Vagina (tissue), 2 donors: ENCODE data around the gene FBXO5. TPM values are rescaled to one million over a fixed set of nuclear protein-coding genes. Genes with fewer than 3 reads are reported as not detected.
"Not testable (repeated sequence)": the region's sequence is repeated elsewhere in the genome, so short reads cannot be mapped to it uniquely, and the experiment has no call there.

Experiments used
- DNase-seq, 2 donors: peaks; one replicate each; pipeline ENCODE4 v3.0.0-alpha.2; 2017; ENCODE audit errors: extremely low spot score in 2 of 2
- H3K27ac ChIP-seq: fragments of 200-600 bp; sonication (generic); one replicate; pipeline ENCODE4 v1.5.1; 2019
- H3K27me3 ChIP-seq: fragments of 200-600 bp; sonication (generic); one replicate; pipeline ENCODE4 v1.5.1; 2019
- H3K36me3 ChIP-seq, 2 donors: fragments of 200-600 bp; sonication (generic); one replicate each; pipeline ENCODE4 v1.5.1; 2017 to 2019
- H3K4me1 ChIP-seq: fragments of 200-600 bp; sonication (generic); one replicate; pipeline ENCODE4 v1.5.1; 2019
- H3K4me3 ChIP-seq, 2 donors: fragments of 200-600 bp; sonication (generic); 1 replicate in 1 of 2; 2 replicates in 1 of 2; pipeline ENCODE4 v1.5.1; 2016 to 2019
- H3K9me3 ChIP-seq: fragments of 200-600 bp; sonication (generic); one replicate; pipeline ENCODE4 v1.5.1; 2019
- CTCF ChIP-seq, 3 experiments: fragments of 450-650 bp in 2 of 3; fragments of 200-600 bp in 1 of 3; sonication (generic) in 1 of 3; IDR thresholded peaks; one replicate each; pipeline ENCODE4 v1.5.1; 2017 to 2019; ENCODE audit warnings: antibody characterized with exemption in 3 of 3, mild to moderate bottlenecking in 2 of 3, moderate library complexity in 2 of 3
- POLR2A ChIP-seq, 2 donors: fragments of 450-650 bp; IDR thresholded peaks; one replicate each; pipeline ENCODE4 v1.6.1; 2017; ENCODE audit warnings: antibody characterized with exemption in 2 of 2, mild to moderate bottlenecking in 2 of 2, moderate library complexity in 2 of 2
- POLR2AphosphoS5 ChIP-seq, 2 donors: sonication (generic); formaldehyde crosslinking; IDR thresholded peaks; one replicate each; pipeline ENCODE4 v1.9.0; 2017; ENCODE audit warnings: antibody characterized with exemption in 2 of 2, mild to moderate bottlenecking in 2 of 2, low read depth in 1 of 2; ENCODE audit not compliant: insufficient read depth in 1 of 2
- intact Hi-C: fragments of 100-400 bp; cut with DNase I; formaldehyde crosslinking; loops from one replicate; pipeline ENCODE4 v1.15.1; 2023
- total RNA-seq: library from RNA; depleted of rRNA; stranded (reverse); fragments of >200 nt; gene quantifications from one replicate; pipeline ENCODE4 v1.2.3, GENCODE V29; 2016

Gene FBXO5
- total RNA-seq, 1 donor from 2014 or later: 4.2 TPM

DNA sequence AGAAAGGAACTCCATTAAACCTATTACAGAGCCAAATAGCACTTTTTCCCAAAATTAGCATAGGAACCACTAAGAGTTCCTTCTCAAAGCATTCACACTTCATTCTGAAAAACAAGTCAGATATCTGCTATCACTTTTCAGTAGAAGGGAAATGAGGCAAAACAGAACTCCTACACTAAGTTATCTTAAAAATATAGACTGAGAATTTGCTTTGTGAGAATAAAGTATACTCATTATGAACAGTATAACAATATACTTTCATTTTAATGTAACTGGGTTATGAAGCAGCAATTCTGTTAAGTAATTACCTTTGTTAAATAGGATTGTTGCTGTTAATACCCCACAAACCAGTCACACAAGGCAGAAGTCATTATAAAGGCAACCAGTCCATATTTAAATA lies 11.0 kb upstream of the FBXO5 start:
- no peaks in the 10 kb centered on the region for H3K27me3 ChIP-seq
- no peaks in the 10 kb centered on the region for H3K9me3 ChIP-seq
- peaks cover 12% of the 10 kb centered on the region for H3K4me1 ChIP-seq
- TF ChIP-seq POLR2A (IDR thresholded peaks at IDR 0.05) (no peak), POLR2AphosphoS5 (IDR thresholded peaks at IDR 0.05; ENCODE audit: insufficient read depth in 1 of 2, low read depth in 1 of 2) (no peak), CTCF (IDR thresholded peaks at IDR 0.05) (no peak)
- intact Hi-C loops: no loop called here
- no peak for DNase-seq
- H3K4me3 ChIP-seq: no peak overlapping the region
- H3K36me3 ChIP-seq: peaks cover 0 to 49% of the 10 kb centered on the region in 2 donors
- no peak overlapping the region for H3K27ac ChIP-seq

GRCh38 chr6:152993431-152993830 lies 10.6 kb upstream of the FBXO5 start:
- TF ChIP-seq POLR2AphosphoS5 (IDR thresholded peaks at IDR 0.05; ENCODE audit: insufficient read depth in 1 of 2, low read depth in 1 of 2) (no peak), POLR2A (IDR thresholded peaks at IDR 0.05) (no peak), CTCF (IDR thresholded peaks at IDR 0.05) (no peak)
- intact Hi-C loops: no loop called here
- peaks cover 0 to 49% of the 10 kb centered on the region in 2 donors for H3K36me3 ChIP-seq
- no peaks in the 10 kb centered on the region for H3K27me3 ChIP-seq
- no peak overlapping the region for H3K4me3 ChIP-seq
- no peak overlapping the region for H3K27ac ChIP-seq
- peaks cover 12% of the 10 kb centered on the region for H3K4me1 ChIP-seq
- H3K9me3 ChIP-seq: no peaks in the 10 kb centered on the region
- no peak for DNase-seq

DNA sequence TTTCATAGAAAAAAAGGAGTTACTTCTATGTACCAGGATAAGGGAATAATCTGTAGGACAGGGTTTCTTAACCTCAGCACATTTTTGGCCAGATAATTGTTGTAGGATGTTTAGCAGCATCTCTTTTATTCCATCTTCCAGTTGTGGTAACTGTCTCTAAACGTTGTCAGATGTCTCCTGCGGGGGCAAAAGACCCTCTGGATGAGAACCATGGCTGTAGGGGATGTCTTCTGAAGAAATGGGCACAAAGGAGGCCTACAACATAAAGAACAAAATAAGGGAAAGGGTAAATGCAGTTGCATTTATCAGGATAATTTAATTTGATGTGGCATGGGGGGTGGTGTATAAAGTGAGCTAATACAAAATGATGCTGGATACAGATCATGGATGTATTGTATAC lies 4.1 kb upstream of the FBXO5 start:
- Histone ChIP-seq H3K27ac (no peak overlapping the region), H3K9me3 (no peaks in the 10 kb centered on the region), H3K4me1 (peaks cover 23% of the 10 kb centered on the region), H3K36me3 (peaks cover 0 to 15% of the 10 kb centered on the region in 2 donors), H3K27me3 (no peaks in the 10 kb centered on the region), H3K4me3 (no peak overlapping the region)
- no peak for DNase-seq
- intact Hi-C loops: no loop called here
- TF ChIP-seq CTCF (IDR thresholded peaks at IDR 0.05) (no peak), POLR2AphosphoS5 (IDR thresholded peaks at IDR 0.05; ENCODE audit: insufficient read depth in 1 of 2, low read depth in 1 of 2) (no peak)

GRCh38 chr6:152985300-152985699 lies 2.5 kb upstream of the FBXO5 start:
- DNase-seq, H3K36me3 ChIP-seq, H3K4me3 ChIP-seq, H3K27me3 ChIP-seq, H3K9me3 ChIP-seq, intact Hi-C loops: not testable (repeated sequence)
- peaks cover 36% of the 10 kb centered on the region for H3K4me1 ChIP-seq
- peak overlapping the region; percentile 96 for H3K27ac ChIP-seq

GRCh38 chr6:152984513-152984872 lies 1.7 kb upstream of the FBXO5 start:
- no peak for DNase-seq
- TF ChIP-seq POLR2AphosphoS5 (IDR thresholded peaks at IDR 0.05; ENCODE audit: insufficient read depth in 1 of 2, low read depth in 1 of 2) (peak in 1 of 2 donors; percentile 2), POLR2A (IDR thresholded peaks at IDR 0.05) (no peak), CTCF (IDR thresholded peaks at IDR 0.05) (no peak)
- H3K4me3 ChIP-seq: peak overlapping the region; percentile 67 to 77
- no peaks in the 10 kb centered on the region for H3K9me3 ChIP-seq
- no peaks in the 10 kb centered on the region for H3K27me3 ChIP-seq
- H3K4me1 ChIP-seq: peaks cover 36% of the 10 kb centered on the region
- intact Hi-C loops: no loop called here
- peak overlapping the region; percentile 96 for H3K27ac ChIP-seq
- no peaks in the 10 kb centered on the region for H3K36me3 ChIP-seq
